K562 treated with DMSO at 1 percent for 24 hours (cell line): ENCODE measurements around the gene SMIM10. TPM values are rescaled to one million over a fixed set of nuclear protein-coding genes. Genes with fewer than 3 reads are reported as not detected.

Source experiments
- total RNA-seq: library from RNA; unstranded; fragments of 300-600 nt; gene quantifications from 2 replicates; pipeline ENCODE4 v1.2.3, GENCODE V29; 2022; ENCODE audit warnings: low read depth; ENCODE audit not compliant: insufficient read depth

Gene SMIM10
- total RNA-seq, result 11.6 and 12.1 TPM in 2 replicates

GRCh38 chrX:134990801-134991481 is at the start of gene SMIM10:
Gene SMIM10 (plus strand): TSS chrX:134990991. CDS start chrX:134991096, 105 bp downstream.

Other genes with a start within 250 kb of the SMIM10 start
- gene PABIR2, start 193.8 kb upstream of the SMIM10 start, total RNA-seq, result 26.7 and 31.0 TPM in 2 replicates
- 16.6 and 18.1 TPM in 2 replicates for gene MOSPD1, start 75.7 kb upstream of the SMIM10 start, total RNA-seq
- 1.6 and 2.0 TPM in 2 replicates for gene RTL8B, start 31.6 kb downstream of the SMIM10 start, total RNA-seq
- gene RTL8C, start 41.4 kb downstream of the SMIM10 start, total RNA-seq, result 207 and 233 TPM in 2 replicates
- 208 and 221 TPM in 2 replicates for gene RTL8A, start 61.1 kb downstream of the SMIM10 start, total RNA-seq
- gene SMIM10L2B, start 107.7 kb downstream of the SMIM10 start, total RNA-seq, result 0.57 TPM in 1 of 2 replicates, not detected in the other
- not detected in 2 replicates for gene ETDB, start 129.5 kb downstream of the SMIM10 start, total RNA-seq
- gene CT55, start 180.4 kb downstream of the SMIM10 start, total RNA-seq, result 35.4 and 40.7 TPM in 2 replicates